Sigmoid colon (tissue), 4 donors: ENCODE data around the gene GDF15.
"Not testable (repeated sequence)": the region's sequence is repeated elsewhere in the genome, so short reads cannot be mapped to it uniquely, and the experiment has no call there.

ENCODE experiments used
- POLR2A ChIP-seq, 2 donors: fragments of 450-650 bp; IDR thresholded peaks; one replicate each; pipeline ENCODE4 v1.6.1; 2016; ENCODE audit warnings: antibody characterized with exemption in 2 of 2, mild to moderate bottlenecking in 2 of 2, moderate library complexity in 2 of 2
- POLR2AphosphoS5 ChIP-seq, 4 donors: sonication (generic); formaldehyde crosslinking; IDR thresholded peaks; one replicate each; pipeline ENCODE4 v1.6.1; 2017; ENCODE audit warnings: antibody characterized with exemption in 4 of 4
- TF ChIP-seq, protein P1 (sequence below), 4 experiments: fragments of 450-650 bp in 3 of 4; fragments of 200-600 bp in 1 of 4; IDR thresholded peaks; one replicate each; pipeline ENCODE4 v1.5.1; 2016 to 2019; ENCODE audit warnings: antibody characterized with exemption in 4 of 4, mild to moderate bottlenecking in 3 of 4, moderate library complexity in 2 of 4

DNA sequence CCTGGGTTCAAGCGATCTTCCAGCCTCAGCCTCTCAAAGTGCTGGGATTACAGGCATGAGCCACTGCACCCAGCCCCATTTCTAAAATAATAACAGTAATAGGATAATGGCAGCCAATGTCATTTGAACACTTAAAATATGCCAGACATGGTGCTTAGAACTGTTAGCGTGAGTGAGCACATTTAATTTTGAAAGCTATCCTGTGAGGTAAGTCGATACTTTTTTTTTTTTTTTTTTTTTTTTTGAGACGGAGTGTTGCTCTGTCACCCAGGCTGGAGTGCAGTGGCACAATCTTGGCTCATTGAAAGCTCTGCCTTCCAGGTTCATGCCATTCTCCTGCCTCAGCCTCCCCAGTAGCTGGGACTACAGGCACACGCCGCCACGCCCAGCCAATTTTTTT is 31.2 kb upstream of the GDF15 start:
- TF ChIP-seq, protein P1, sequence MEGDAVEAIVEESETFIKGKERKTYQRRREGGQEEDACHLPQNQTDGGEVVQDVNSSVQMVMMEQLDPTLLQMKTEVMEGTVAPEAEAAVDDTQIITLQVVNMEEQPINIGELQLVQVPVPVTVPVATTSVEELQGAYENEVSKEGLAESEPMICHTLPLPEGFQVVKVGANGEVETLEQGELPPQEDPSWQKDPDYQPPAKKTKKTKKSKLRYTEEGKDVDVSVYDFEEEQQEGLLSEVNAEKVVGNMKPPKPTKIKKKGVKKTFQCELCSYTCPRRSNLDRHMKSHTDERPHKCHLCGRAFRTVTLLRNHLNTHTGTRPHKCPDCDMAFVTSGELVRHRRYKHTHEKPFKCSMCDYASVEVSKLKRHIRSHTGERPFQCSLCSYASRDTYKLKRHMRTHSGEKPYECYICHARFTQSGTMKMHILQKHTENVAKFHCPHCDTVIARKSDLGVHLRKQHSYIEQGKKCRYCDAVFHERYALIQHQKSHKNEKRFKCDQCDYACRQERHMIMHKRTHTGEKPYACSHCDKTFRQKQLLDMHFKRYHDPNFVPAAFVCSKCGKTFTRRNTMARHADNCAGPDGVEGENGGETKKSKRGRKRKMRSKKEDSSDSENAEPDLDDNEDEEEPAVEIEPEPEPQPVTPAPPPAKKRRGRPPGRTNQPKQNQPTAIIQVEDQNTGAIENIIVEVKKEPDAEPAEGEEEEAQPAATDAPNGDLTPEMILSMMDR (IDR thresholded peaks at IDR 0.05), result not testable (repeated sequence)
- TF ChIP-seq POLR2AphosphoS5, POLR2A (IDR thresholded peaks at IDR 0.05): not testable (repeated sequence)
